GM19328 (cell line): ENCODE measurements around the gene CELF5.
"Not testable (repeated sequence)": the region's sequence is repeated elsewhere in the genome, so short reads cannot be mapped to it uniquely, and the experiment has no call there.

ENCODE experiments used
- ATAC-seq: cut with Tn5 transposase; IDR thresholded peaks from one replicate; pipeline ENCODE4 v1.9.1; 2021; ENCODE audit warnings: mild to moderate bottlenecking, moderate library complexity; ENCODE audit not compliant: unreplicated experiment

CELF5 gene

GRCh38 chr19:3206216-3206953 is 18.1 kb upstream of the CELF5 start:
- ATAC-seq: no peak

- ATAC-seq: no peak
Measured at GRCh38 chr19:3207461-3208242, 16.8 kb upstream of the CELF5 start.

GRCh38 chr19:3208317-3209207 is 15.9 kb upstream of the CELF5 start:
- no peak for ATAC-seq

- ATAC-seq: no peak
Measured at GRCh38 chr19:3210347-3211017, 14.0 kb upstream of the CELF5 start.

- no peak for ATAC-seq
Measured at GRCh38 chr19:3211191-3211590, 13.3 kb upstream of the CELF5 start.

- no peak for ATAC-seq
Measured at GRCh38 chr19:3213159-3213558, 11.3 kb upstream of the CELF5 start.

GRCh38 chr19:3216874-3217273 is 7.6 kb upstream of the CELF5 start:
- ATAC-seq: no peak

GRCh38 chr19:3220576-3220975 is 3.9 kb upstream of the CELF5 start:
- no peak for ATAC-seq

GRCh38 chr19:3221576-3221975 is 2.9 kb upstream of the CELF5 start:
- ATAC-seq: not testable (repeated sequence)

GRCh38 chr19:3222709-3223108 is 1.8 kb upstream of the CELF5 start:
- no peak for ATAC-seq

- no peak for ATAC-seq
Measured at GRCh38 chr19:3225169-3225485, 666 bp downstream of the CELF5 start.

- ATAC-seq: no peak
Measured at GRCh38 chr19:3225677-3226093, 1.2 kb downstream of the CELF5 start.

- no peak for ATAC-seq
Measured at GRCh38 chr19:3227054-3227626, 2.7 kb downstream of the CELF5 start.

GRCh38 chr19:3229346-3229743 is 4.9 kb downstream of the CELF5 start:
- ATAC-seq: no peak

GRCh38 chr19:3229888-3230496 is 5.5 kb downstream of the CELF5 start:
- no peak for ATAC-seq

GRCh38 chr19:3231288-3231687 is 6.8 kb downstream of the CELF5 start:
- ATAC-seq: no peak

- ATAC-seq: no peak
Measured at GRCh38 chr19:3233116-3233515, 8.7 kb downstream of the CELF5 start.

GRCh38 chr19:3233831-3234230 is 9.4 kb downstream of the CELF5 start:
- ATAC-seq: no peak

GRCh38 chr19:3234800-3235199 is 10.3 kb downstream of the CELF5 start:
- ATAC-seq: no peak

- ATAC-seq: not testable (repeated sequence)
Measured at GRCh38 chr19:3235604-3236003, 11.1 kb downstream of the CELF5 start.
